ENCODE measurements around the gene ALDH3B2.

GRCh38 chr11:67636962-67637361, 37.5 kb downstream of the ALDH3B2 start:
- TF ChIP-seq CTCF (IDR thresholded peaks at IDR 0.05): no peak
- no peak for TF ChIP-seq POLR2AphosphoS5 (IDR thresholded peaks at IDR 0.05; ENCODE audit: low read depth, low read length)
- TF ChIP-seq REST (IDR thresholded peaks at IDR 0.05; ENCODE audit: insufficient read depth in 1 of 2, low read depth in 2 of 2, low read length in 1 of 2): no peak
- TF ChIP-seq SIN3A (IDR thresholded peaks at IDR 0.05; ENCODE audit: borderline replicate concordance, insufficient read depth, low read depth, low read length): no peak

Data from Panc1 (cell line).